AG04449 (cell line): Measurements from ENCODE around the gene HTR2B.

ENCODE experiments used
- CTCF ChIA-PET: fragments of 350-600 bp; formaldehyde crosslinking; extraction: SDS; loops from one replicate; lab custom pipeline; 2021; ENCODE audit warnings: antibody characterized with exemption; lab: Yijun Ruan, JAX
- POLR2A ChIA-PET: fragments of 400-600, 350-600 bp; formaldehyde crosslinking; extraction: SDS; loops from one replicate; lab custom pipeline; 2020; ENCODE audit warnings: antibody characterized with exemption, inconsistent platforms; lab: Yijun Ruan, JAX
- DNase-seq: peaks from one replicate; pipeline ENCODE4 v3.0.0-alpha.2; 2010; ENCODE audit warnings: low read depth, low spot score
- H3K4me3 ChIP-seq: 2 replicates; pipeline ENCODE4 v1.5.1; 2011; ENCODE audit warnings: low read depth, mild to moderate bottlenecking, control low read depth, low read length
- CTCF ChIP-seq: IDR thresholded peaks from one replicate; pipeline ENCODE4 v1.5.1; 2011; ENCODE audit warnings: mild to moderate bottlenecking, moderate library complexity, low read length, control low read depth, inconsistent platforms; ENCODE audit not compliant: insufficient read depth; ENCODE audit errors: missing control alignments

Gene HTR2B

GRCh38 chr2:231118614-231118942, 6.3 kb downstream of the HTR2B start:
- CTCF ChIA-PET: interaction anchor here (2.0 kb wide), 1 partner anchor 74 kb away, joined by 6 read pairs; no protein-coding TSS in a partner anchor
- no peak for DNase-seq
- no peak for TF ChIP-seq CTCF
- POLR2A ChIA-PET: no interaction called here
- no peak overlapping the region for H3K4me3 ChIP-seq

- no peak for TF ChIP-seq CTCF
- H3K4me3 ChIP-seq: no peak overlapping the region
- DNase-seq: no peak
- ChIA-PET POLR2A (no interaction called here), CTCF (no interaction called here)
Measured at GRCh38 chr2:231117922-231118613, 6.8 kb downstream of the HTR2B start.

GRCh38 chr2:231117148-231117547, 7.7 kb downstream of the HTR2B start:
- POLR2A ChIA-PET: no interaction called here
- DNase-seq: no peak
- H3K4me3 ChIP-seq: no peak overlapping the region
- no peak for TF ChIP-seq CTCF
- CTCF ChIA-PET: interaction anchor here (1.4 kb wide), 1 partner anchor 335 kb away, joined by 3 read pairs; no protein-coding TSS in a partner anchor

GRCh38 chr2:231115651-231116050, 9.2 kb downstream of the HTR2B start:
- ChIA-PET CTCF (interaction anchor here (0.8 to 1.4 kb wide), 3 partner anchors 8 to 336 kb away, joined by 3 to 5 read pairs (median 3); no protein-coding TSS in a partner anchor), POLR2A (no interaction called here)
- no peak for DNase-seq
- TF ChIP-seq CTCF: no peak
- no peak overlapping the region for H3K4me3 ChIP-seq

- no peak for DNase-seq
- ChIA-PET CTCF (interaction anchor here (1.0 to 4.4 kb wide), 8 partner anchors 8 to 293 kb away, joined by 3 to 22 read pairs (median 8); partner anchors contain the start of gene HTR2B), POLR2A (no interaction called here)
- TF ChIP-seq CTCF: no peak
- H3K4me3 ChIP-seq: no peak overlapping the region
Measured at GRCh38 chr2:231113489-231113888, 11.4 kb downstream of the HTR2B start.

GRCh38 chr2:231111987-231112386, 12.9 kb downstream of the HTR2B start:
- CTCF ChIA-PET: interaction anchor here (0.7 to 4.4 kb wide), 11 partner anchors 9 to 300 kb away, joined by 3 to 36 read pairs (median 8); no protein-coding TSS in a partner anchor
- no peak for TF ChIP-seq CTCF
- H3K4me3 ChIP-seq: no peak overlapping the region
- DNase-seq: no peak
- POLR2A ChIA-PET: no interaction called here
